ENCODE results near the gene PCK1. TPM values are rescaled to one million over a fixed set of nuclear protein-coding genes. Genes with fewer than 3 reads are reported as not detected.

The PCK1 gene
- total and polyA plus RNA-seq, 5 experiments from 2014 or later, result not detected

- H3K27ac Mint-ChIP-seq, result no peak overlapping the region
- H3K9me3 Mint-ChIP-seq, result no peaks in the 10 kb centered on the region
- peaks cover 0 to 30% (median 20%) of the 10 kb centered on the region in 5 donors for H3K27me3 Mint-ChIP-seq
Measured at GRCh38 chr20:57567471-57568079, 6.7 kb downstream of the PCK1 start.

DNA sequence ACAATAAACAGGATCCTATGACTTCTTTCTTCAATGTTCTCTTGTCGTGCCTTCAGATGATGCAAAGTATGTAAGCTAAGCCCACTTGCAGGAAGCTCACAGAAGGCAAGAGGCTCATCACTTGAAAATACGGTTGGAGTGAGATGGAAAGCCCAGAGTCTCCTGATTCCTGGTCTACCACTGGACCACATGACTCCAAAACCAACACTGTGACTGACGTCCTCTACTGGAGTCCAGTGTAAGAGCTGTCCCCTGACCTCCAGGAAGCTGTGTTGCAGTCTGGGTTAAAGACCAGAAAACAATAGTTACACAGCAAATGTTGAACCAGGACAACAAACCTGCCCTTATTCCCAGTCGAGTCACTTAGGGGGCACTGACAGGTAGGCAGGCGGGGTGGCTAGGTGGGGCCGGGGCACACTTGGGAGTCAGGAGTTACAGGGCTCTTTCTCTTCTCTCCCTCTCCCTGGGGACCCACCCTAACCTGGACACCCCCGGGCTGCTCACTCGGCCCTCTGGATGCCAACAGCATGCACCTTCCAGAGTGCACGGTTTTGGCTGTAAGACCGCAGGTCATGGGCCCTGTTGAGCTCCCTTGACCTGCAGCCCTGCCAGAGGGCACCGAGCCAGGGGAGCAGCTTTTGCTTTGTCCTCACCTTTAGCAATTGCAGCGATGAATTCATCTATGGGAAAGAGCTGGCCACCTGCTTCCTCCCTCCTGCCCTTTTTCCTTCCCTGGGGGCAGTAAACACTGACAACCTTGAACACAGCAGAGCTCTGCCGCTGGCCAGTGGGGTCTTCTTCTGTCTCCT, 7.4 kb downstream of the PCK1 start:
- POLR2A ChIA-PET, result no interaction called here
- H3K27me3 Mint-ChIP-seq, result peaks cover 2 to 36% (median 22%) of the 10 kb centered on the region in 5 donors
- no peaks in the 10 kb centered on the region for H3K36me3 Mint-ChIP-seq
- H3K9me3 Mint-ChIP-seq, result no peaks in the 10 kb centered on the region
- H3K4me1 Mint-ChIP-seq, result peaks cover 0 to 2% (median 0%) of the 10 kb centered on the region in 4 donors
- ATAC-seq (no peak), DNase-seq (no peak)
- no peak overlapping the region for H3K4me3 Mint-ChIP-seq
- H3K27ac Mint-ChIP-seq, result peak overlapping the region in 1 of 10 donors; percentile 34

More at GRCh38 chr20:57567471-57568079, 6.7 kb downstream of the PCK1 start:
- H3K4me1 Mint-ChIP-seq, result no peaks in the 10 kb centered on the region
- ATAC-seq, result no peak
- POLR2A ChIA-PET, result no interaction called here
- H3K4me3 Mint-ChIP-seq, result no peak overlapping the region
- H3K36me3 Mint-ChIP-seq, result no peaks in the 10 kb centered on the region
- no peak for DNase-seq

DNA sequence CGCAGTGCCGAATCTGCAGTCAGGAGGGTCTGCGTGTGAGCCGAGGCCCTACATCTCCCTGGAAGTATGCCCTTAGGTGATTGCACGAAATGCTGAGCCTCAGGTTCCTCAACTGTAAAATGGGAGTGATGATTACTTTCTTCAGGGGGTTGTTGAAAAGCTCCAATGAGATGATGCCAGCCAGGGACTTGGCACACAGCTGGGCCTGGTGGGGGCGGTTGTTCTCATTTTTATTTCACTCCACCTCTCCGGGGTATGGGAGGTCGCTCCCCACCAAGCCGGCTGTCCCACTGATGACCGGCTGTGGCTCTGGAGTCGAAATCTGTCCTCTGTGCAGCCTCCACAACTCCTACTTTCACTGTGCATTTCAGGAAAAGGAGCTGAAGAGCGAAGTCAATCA, 8.1 kb downstream of the PCK1 start:
- Mint-ChIP-seq H3K27ac (peak overlapping the region in 1 of 10 donors; percentile 34), H3K4me1 (peaks cover 0 to 2% (median 0%) of the 10 kb centered on the region in 4 donors), H3K4me3 (no peak overlapping the region), H3K27me3 (peaks cover 2 to 36% (median 22%) of the 10 kb centered on the region in 5 donors), H3K36me3 (no peaks in the 10 kb centered on the region), H3K9me3 (no peaks in the 10 kb centered on the region)
- POLR2A ChIA-PET, result no interaction called here
- ATAC-seq, result no peak
- DNase-seq, result no peak

DNA sequence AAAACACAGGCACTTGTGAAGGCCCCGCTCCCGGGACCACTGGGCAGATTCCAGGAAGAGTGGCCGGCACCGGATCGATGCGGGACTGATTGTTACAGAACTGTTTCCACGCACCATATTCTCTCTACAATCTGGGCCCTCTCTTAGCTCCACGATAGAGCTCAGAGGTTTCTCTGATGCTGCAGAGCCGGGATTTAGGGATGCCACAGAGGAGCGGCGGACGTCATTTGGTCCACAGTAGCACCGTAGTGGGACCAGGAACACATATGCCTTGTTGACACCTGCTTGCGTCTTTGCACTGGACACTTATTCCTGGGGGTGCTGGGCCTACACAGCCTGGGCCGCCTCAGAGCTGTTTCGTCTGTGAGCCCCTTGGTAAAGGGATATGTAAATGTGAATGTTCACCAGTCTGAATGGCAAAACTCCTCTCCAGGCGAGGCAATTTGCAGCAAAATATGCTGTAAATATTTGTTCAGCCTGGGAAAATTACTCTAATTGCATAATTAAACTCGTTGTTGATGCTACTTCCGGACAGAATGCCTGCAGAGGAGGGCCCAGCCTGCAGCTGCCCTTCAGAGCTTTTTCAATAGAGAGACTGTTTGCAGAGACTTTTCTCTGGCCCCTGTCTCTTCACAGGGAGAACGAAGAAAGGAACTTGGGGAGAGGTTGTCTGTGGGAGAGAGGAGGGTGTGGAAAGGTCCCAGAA, 9.4 kb downstream of the PCK1 start:
- no peak overlapping the region for H3K27ac Mint-ChIP-seq
- no peak overlapping the region for H3K4me3 Mint-ChIP-seq
- H3K4me1 Mint-ChIP-seq, result peaks cover 0 to 2% (median 0%) of the 10 kb centered on the region in 4 donors
- ATAC-seq (no peak), DNase-seq (peak in 1 of 10 donors; percentile 4)
- peaks cover 2 to 36% (median 25%) of the 10 kb centered on the region in 5 donors for H3K27me3 Mint-ChIP-seq
- H3K9me3 Mint-ChIP-seq, result no peaks in the 10 kb centered on the region
- POLR2A ChIA-PET, result no interaction called here
- no peaks in the 10 kb centered on the region for H3K36me3 Mint-ChIP-seq

GRCh38 chr20:57570920-57571319, 10.0 kb downstream of the PCK1 start:
- no peak overlapping the region for H3K4me3 Mint-ChIP-seq
- H3K27ac Mint-ChIP-seq, result no peak overlapping the region
- no peaks in the 10 kb centered on the region for H3K36me3 Mint-ChIP-seq
- H3K4me1 Mint-ChIP-seq, result peaks cover 0 to 2% (median 0%) of the 10 kb centered on the region in 4 donors
- H3K27me3 Mint-ChIP-seq, result peaks cover 2 to 36% (median 25%) of the 10 kb centered on the region in 5 donors
- peak in 1 of 10 donors; percentile 3 for DNase-seq
- POLR2A ChIA-PET, result no interaction called here
- H3K9me3 Mint-ChIP-seq, result no peaks in the 10 kb centered on the region
- no peak for ATAC-seq

GRCh38 chr20:57571782-57572416, 11.0 kb downstream of the PCK1 start:
- no peak for ATAC-seq
- POLR2A ChIA-PET, result no interaction called here
- Mint-ChIP-seq H3K4me3 (no peak overlapping the region), H3K27ac (no peak overlapping the region), H3K27me3 (peaks cover 2 to 36% (median 25%) of the 10 kb centered on the region in 5 donors), H3K4me1 (peaks cover 0 to 2% (median 0%) of the 10 kb centered on the region in 4 donors), H3K36me3 (no peaks in the 10 kb centered on the region), H3K9me3 (no peaks in the 10 kb centered on the region)
- DNase-seq, result no peak

DNA sequence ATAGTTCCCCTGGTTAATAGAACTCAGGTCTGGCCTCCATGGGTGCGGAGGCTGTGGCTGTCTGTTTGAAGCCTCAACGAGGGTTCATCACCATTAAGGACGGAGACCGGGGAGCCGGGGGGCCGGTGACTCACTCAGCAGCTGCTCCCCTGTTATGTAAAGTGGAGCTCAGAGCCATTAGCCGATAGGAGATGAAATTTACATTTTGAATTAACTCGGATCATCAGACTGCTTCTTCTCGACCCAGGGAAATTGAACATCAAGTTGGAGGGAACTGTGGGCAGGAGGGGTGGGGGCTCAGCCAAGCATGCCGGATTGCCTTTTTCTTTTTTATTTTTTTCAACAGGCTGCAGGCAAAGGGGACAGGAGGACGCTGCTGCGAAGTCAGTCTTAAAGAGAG, 12.3 kb downstream of the PCK1 start:
- ATAC-seq, result no peak
- POLR2A ChIA-PET, result no interaction called here
- H3K27me3 Mint-ChIP-seq, result peaks cover 2 to 30% (median 24%) of the 10 kb centered on the region in 5 donors
- H3K36me3 Mint-ChIP-seq, result no peaks in the 10 kb centered on the region
- H3K4me1 Mint-ChIP-seq, result peaks cover 0 to 2% (median 0%) of the 10 kb centered on the region in 4 donors
- H3K9me3 Mint-ChIP-seq, result no peaks in the 10 kb centered on the region
- H3K4me3 Mint-ChIP-seq, result no peak overlapping the region
- no peak overlapping the region for H3K27ac Mint-ChIP-seq
- DNase-seq, result no peak

DNA sequence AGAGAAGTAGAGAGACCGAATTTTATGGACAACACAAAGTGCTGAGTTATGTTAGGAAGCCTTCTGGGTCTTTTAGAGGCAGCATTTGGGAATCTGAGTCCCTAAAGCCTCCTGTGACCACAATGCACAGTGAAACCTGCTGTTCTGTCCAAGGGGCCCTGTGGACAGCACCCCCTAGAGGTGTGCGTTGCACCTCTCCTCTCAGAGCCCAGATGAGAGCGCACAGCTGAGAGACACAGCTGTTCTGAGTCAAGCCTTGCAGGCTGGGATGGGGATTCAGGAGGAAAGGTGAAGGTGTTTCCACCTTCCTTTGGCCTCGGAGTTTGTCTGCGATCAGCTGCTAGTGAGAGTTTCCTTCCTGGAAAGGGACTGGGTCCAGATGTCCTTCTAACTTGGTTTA, 13.0 kb downstream of the PCK1 start:
- Mint-ChIP-seq H3K9me3 (no peaks in the 10 kb centered on the region), H3K27ac (no peak overlapping the region), H3K4me1 (peaks cover 0 to 2% (median 0%) of the 10 kb centered on the region in 4 donors), H3K27me3 (peaks cover 2 to 32% (median 19%) of the 10 kb centered on the region in 5 donors), H3K4me3 (no peak overlapping the region), H3K36me3 (no peaks in the 10 kb centered on the region)
- ATAC-seq (no peak), DNase-seq (no peak)
- POLR2A ChIA-PET, result no interaction called here

DNA sequence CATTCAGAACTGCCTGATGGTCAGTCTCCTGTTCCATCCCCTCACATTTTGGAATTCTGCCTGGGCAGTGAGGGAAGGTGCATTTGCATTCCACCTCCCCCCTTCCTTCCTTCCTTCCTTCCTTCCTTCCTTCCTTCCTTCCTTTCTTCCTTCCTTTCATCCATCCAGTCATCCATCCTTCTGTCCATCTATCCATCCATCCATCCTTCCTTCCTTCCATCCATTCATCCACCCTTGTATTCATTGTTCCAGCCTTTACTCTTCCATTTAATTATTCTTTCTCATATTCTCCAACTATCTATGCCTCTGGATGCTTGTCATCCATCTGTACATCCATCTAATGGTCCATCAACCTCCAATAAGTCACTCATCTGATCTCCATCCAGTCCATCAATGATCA, 14.0 kb downstream of the PCK1 start:
- POLR2A ChIA-PET, result no interaction called here
- no peak for DNase-seq
- peaks cover 0 to 2% (median 0%) of the 10 kb centered on the region in 4 donors for H3K4me1 Mint-ChIP-seq
- ATAC-seq, result no peak
- no peaks in the 10 kb centered on the region for H3K36me3 Mint-ChIP-seq
- H3K4me3 Mint-ChIP-seq, result no peak overlapping the region
- H3K27me3 Mint-ChIP-seq, result peaks cover 2 to 30% (median 17%) of the 10 kb centered on the region in 5 donors
- H3K27ac Mint-ChIP-seq, result no peak overlapping the region
- H3K9me3 Mint-ChIP-seq, result no peaks in the 10 kb centered on the region

DNA sequence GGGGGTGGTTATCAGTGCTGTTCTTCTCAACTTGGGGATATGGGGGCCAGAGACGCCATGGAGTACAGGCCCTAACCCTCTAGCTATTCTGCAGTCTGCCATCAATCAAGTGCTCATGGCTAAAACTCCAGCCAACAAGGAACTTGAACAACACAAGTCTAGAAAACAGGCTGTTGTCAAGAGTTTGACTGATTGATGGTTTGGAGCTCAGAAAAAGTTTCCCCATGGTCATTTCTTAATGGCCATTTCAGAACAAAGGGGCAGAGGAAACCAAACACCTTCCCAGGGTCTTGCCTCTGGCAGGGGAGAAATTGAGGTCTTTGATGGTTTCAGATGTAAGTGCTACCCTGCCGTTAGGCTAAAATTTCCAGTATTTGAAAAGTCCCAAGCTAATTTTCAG, 15.1 kb downstream of the PCK1 start:
- no peak for DNase-seq
- POLR2A ChIA-PET, result no interaction called here
- no peak overlapping the region for H3K27ac Mint-ChIP-seq
- H3K4me1 Mint-ChIP-seq, result peaks cover 0 to 2% (median 0%) of the 10 kb centered on the region in 4 donors
- H3K36me3 Mint-ChIP-seq, result no peaks in the 10 kb centered on the region
- no peak overlapping the region for H3K4me3 Mint-ChIP-seq
- H3K27me3 Mint-ChIP-seq, result peaks cover 9 to 36% (median 27%) of the 10 kb centered on the region in 5 donors
- no peaks in the 10 kb centered on the region for H3K9me3 Mint-ChIP-seq
- ATAC-seq, result no peak

- Mint-ChIP-seq H3K27me3 (peaks cover 12 to 42% (median 32%) of the 10 kb centered on the region in 5 donors), H3K27ac (no peak overlapping the region), H3K9me3 (no peaks in the 10 kb centered on the region), H3K4me1 (peaks cover 0 to 2% (median 0%) of the 10 kb centered on the region in 4 donors), H3K36me3 (no peaks in the 10 kb centered on the region), H3K4me3 (no peak overlapping the region)
- POLR2A ChIA-PET, result no interaction called here
- ATAC-seq (no peak), DNase-seq (no peak)
Measured at GRCh38 chr20:57576617-57577550, 16.0 kb downstream of the PCK1 start.
